Measurements from ENCODE around the gene CECR2. TPM values are rescaled to one million over a fixed set of nuclear protein-coding genes. Genes with fewer than 3 reads are reported as not detected.

Gene CECR2
- total RNA-seq, 2 experiments from 2014 or later: not detected

DNA sequence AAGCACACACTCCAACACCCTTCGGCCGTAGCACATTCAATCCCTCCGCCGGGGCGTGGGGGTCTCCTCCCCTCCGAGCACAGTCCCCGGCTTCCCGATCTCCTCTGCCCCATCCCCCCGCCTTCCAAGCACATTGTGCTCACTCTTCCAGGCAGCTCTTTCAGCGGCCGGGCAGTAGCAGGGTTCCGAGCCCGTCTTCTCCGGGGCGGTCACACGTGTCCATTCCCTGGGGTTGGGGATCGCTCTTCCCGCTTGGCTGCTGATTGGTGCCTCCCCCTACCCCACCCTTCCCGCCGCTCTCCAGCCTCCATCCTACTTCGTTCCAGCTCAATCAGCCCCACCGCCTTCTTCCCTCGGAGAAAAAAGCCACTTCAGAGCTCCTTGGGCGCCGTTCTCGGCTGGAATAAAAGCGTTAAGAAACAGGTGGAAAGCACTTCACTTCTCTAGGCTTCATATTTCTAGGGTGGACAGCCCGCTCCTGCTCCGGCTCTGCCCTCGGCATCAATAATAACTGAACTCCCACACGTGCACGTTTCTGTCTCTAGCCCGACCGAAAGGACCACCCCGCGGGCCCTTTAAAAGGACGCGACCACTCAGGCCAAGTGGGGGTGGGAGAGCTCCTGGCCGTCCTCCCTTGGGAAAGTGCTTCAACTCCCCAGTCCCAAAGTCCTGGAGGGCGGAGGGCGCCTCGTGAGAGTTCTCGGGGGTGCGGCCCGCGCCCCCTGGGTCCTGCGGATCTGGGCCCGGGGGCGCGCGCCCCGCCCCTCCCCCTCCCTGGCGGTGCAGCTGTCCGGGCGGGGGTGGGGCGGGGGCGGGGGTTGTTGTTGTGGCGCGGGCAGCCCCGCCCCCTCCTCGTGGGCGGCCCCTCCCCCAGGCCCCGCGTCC lies 464 bp upstream of the CECR2 start:
- peaks cover 29% of the 10 kb centered on the region for H3K4me1 Mint-ChIP-seq (ENCODE audit: low read depth)
- H3K4me3 Mint-ChIP-seq: peak overlapping the region; percentile 81
- no peak overlapping the region for H3K27ac Mint-ChIP-seq
- Histone ChIP-seq H3K9me3 (ENCODE audit: control insufficient read depth in 1 of 2, insufficient read depth in 1 of 2, low read length in 2 of 2) (peaks cover 0 to 6% of the 10 kb centered on the region in 2 experiments), H3K4me1 (ENCODE audit: insufficient read depth, low read length) (peaks cover 17% of the 10 kb centered on the region), H3K4me3 (ENCODE audit: low read length) (peak overlapping the region; percentile 43), H3K27me3 (ENCODE audit: control insufficient read depth in 1 of 2, insufficient read depth in 2 of 2, low read length in 2 of 2) (peaks cover 32 to 56% of the 10 kb centered on the region in 2 experiments), H3K36me3 (ENCODE audit: insufficient read depth, low read length) (no peaks in the 10 kb centered on the region), H3K27ac (ENCODE audit: low read depth in 1 of 2, low read length in 2 of 2) (no peak overlapping the region)
- TF ChIP-seq CTCF (IDR thresholded peaks at IDR 0.05): no peak
- intact Hi-C loops (cut with DNase I, micrococcal nuclease): loop anchor here (5.0 to 10.0 kb wide), 6 partner anchors 56 to 291 kb away; partner anchors contain the start of gene ADA2 (in 2 of the 2)
- peak in 5 of 14 experiments; percentile 1 to 33 (median 29) for DNase-seq
- peak; percentile 26 for ATAC-seq (ENCODE audit: poor library complexity)
- POLR2A ChIA-PET: interaction anchor here (1.5 kb wide), 1 partner anchor 111 kb away, joined by 4 read pairs; no protein-coding TSS in a partner anchor
- H3K36me3 Mint-ChIP-seq (ENCODE audit: low read depth): no peaks in the 10 kb centered on the region
- no peaks in the 10 kb centered on the region for H3K9me3 Mint-ChIP-seq
- peaks cover 70% of the 10 kb centered on the region for H3K27me3 Mint-ChIP-seq
- CTCF ChIA-PET: no interaction called here

DNA sequence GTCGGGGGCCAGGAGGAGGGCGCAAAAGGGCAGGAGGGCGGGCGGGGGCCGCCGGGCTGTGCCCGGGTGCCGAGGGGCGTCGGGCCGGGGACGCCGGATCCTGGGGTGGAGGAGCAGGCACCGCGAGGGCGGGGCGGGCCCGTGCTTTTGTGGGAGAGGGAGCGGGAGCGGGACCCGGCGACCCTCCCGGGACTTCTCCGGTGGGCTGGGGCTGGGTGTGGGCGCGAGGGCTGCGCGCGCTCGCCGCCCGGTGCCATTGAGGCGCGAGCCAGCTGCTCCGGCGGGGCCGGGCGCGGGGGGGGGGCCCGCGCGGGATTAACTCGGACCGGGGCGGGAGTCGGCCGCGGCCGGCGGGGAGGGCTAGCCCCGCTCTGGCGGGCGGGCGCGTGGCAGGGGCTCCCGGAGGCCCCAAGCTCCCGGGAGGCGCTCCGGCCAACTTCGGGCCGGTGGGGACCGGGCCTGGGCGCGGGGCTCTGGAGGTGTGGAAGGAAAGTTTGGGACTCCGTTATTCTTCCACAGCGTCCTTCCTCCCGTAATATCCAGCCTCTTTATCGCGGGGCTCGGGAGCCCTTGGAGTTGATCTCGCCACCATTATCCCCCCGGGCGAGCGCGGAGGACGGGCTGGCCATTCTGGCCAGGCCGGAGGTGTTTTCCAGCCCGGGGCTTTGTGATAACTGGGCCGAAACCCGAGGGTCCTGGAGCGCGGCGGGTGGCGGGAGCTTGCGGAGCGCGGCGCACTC lies 936 bp downstream of the CECR2 start:
- CTCF ChIA-PET: no interaction called here
- intact Hi-C loops (cut with DNase I, micrococcal nuclease): no loop called here

More for the DNA sequence above, 936 bp downstream of the CECR2 start:
- peaks cover 17% of the 10 kb centered on the region for H3K4me1 ChIP-seq (ENCODE audit: insufficient read depth, low read length)
- peaks cover 30 to 65% of the 10 kb centered on the region in 2 experiments for H3K27me3 ChIP-seq (ENCODE audit: control insufficient read depth in 1 of 2, insufficient read depth in 2 of 2, low read length in 2 of 2)
- Mint-ChIP-seq H3K4me1 (ENCODE audit: low read depth) (peaks cover 29% of the 10 kb centered on the region), H3K27me3 (peaks cover 72% of the 10 kb centered on the region), H3K4me3 (peak overlapping the region; percentile 77), H3K27ac (no peak overlapping the region), H3K36me3 (ENCODE audit: low read depth) (no peaks in the 10 kb centered on the region), H3K9me3 (no peaks in the 10 kb centered on the region)
- TF ChIP-seq CTCF (IDR thresholded peaks at IDR 0.05): no peak
- no peak overlapping the region for H3K4me3 ChIP-seq (ENCODE audit: low read length)
- no peak overlapping the region for H3K27ac ChIP-seq (ENCODE audit: low read depth in 1 of 2, low read length in 2 of 2)
- POLR2A ChIA-PET: no interaction called here
- peak in 2 of 14 experiments; percentile 8 to 14 for DNase-seq
- ATAC-seq (ENCODE audit: poor library complexity): no peak
- H3K36me3 ChIP-seq (ENCODE audit: insufficient read depth, low read length): no peaks in the 10 kb centered on the region
- H3K9me3 ChIP-seq (ENCODE audit: control insufficient read depth in 1 of 2, insufficient read depth in 1 of 2, low read length in 2 of 2): peaks cover 0 to 6% of the 10 kb centered on the region in 2 experiments

Measured in CD4-positive, alpha-beta T cell (primary cell).